ENCODE results near the gene TASOR.
"Not testable (repeated sequence)": the region's sequence is repeated elsewhere in the genome, so short reads cannot be mapped to it uniquely, and the experiment has no call there.

TASOR gene

GRCh38 chr3:56683122-56683817 is at the start of gene TASOR:
TSS of gene TASOR (minus strand) at chr3:56683265. CDS start at chr3:56683006, 259 bp downstream.
- no peak for TF ChIP-seq CTCF (conservative IDR thresholded peaks at IDR 0.05; ENCODE audit: low read depth, low read length)
- DNase-seq (ENCODE audit: low read depth) = peak; percentile 11
- H3K4me3 ChIP-seq (ENCODE audit: low read length) = peak within 1 kb of the TSS; percentile 79

DNA sequence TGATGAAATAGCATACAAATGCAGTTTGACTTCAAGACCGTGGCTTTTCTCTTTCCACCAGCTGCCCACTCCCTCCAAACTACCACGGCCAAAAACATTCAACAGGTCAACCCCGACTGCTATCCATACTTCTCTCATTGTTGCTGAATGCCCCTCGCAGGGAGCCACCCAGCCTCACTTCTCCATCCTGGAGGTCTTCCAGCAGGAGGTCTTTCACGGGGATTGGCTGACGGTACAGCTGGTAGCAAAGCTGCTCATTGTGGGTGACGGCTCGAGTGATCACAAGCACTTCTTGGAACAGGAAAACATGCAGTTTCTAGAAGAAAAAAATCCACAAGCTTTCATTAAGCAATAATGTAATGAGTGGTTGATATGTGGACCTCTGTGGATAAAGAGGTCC is 49.0 kb upstream of the TASOR start:
- no peak for TF ChIP-seq CTCF (conservative IDR thresholded peaks at IDR 0.05; ENCODE audit: low read depth, low read length)

GRCh38 chr3:56725175-56725574 is 42.1 kb upstream of the TASOR start:
- no peak overlapping the region for H3K4me3 ChIP-seq (ENCODE audit: low read length)
- no peak for TF ChIP-seq CTCF (conservative IDR thresholded peaks at IDR 0.05; ENCODE audit: low read depth, low read length)
- no peak for DNase-seq (ENCODE audit: low read depth)

More for the DNA sequence above, 49.0 kb upstream of the TASOR start:
- no peak for DNase-seq (ENCODE audit: low read depth)
- no peak overlapping the region for H3K4me3 ChIP-seq (ENCODE audit: low read length)

DNA sequence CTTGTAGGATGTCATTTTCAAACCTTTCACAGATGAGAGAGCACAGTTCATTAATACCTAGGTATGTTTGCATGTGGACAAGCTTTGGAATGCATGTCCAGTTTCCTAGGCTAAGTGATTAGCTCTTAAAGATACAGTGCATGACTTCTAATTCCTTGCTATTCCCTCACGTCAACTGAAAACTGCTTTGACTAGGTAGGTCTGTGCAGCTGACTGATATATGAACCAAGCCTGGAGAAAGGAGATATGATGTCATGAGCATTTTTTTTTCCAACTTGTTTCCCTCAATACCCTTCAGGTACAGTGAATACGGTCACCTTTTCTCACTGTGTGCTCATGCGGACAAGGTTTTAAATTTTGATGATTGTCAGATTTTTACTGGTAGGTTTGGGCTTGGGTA is 41.6 kb upstream of the TASOR start:
- DNase-seq (ENCODE audit: low read depth) = peak; percentile 26
- no peak for TF ChIP-seq CTCF (conservative IDR thresholded peaks at IDR 0.05; ENCODE audit: low read depth, low read length)

GRCh38 chr3:56720849-56721248 is 37.8 kb upstream of the TASOR start:
- TF ChIP-seq CTCF (conservative IDR thresholded peaks at IDR 0.05; ENCODE audit: low read depth, low read length) = no peak
- no peak for DNase-seq (ENCODE audit: low read depth)
- H3K4me3 ChIP-seq (ENCODE audit: low read length) = no peak overlapping the region

More for the DNA sequence above, 41.6 kb upstream of the TASOR start:
- H3K4me3 ChIP-seq (ENCODE audit: low read length) = no peak overlapping the region

DNA sequence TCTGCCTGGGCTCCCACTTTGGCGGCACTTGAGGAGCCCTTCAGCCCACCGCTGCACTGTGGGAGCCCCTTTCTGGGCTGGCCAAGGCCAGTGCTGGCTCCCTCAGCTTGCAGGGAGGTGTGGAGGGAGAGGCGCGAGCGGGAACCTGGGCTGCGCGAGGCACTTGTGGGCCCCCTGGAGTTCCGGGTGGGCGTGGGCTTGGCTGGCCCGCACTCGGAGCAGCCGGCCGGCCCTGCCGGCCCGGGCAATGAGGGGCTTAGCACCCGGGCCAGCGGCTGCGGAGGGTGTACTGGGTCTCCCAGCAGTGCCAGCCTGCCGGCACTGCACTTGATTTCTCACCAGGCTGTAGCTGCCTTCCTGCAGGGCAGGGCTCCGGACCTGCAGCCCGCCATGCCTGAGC is 35.7 kb upstream of the TASOR start:
- DNase-seq (ENCODE audit: low read depth); H3K4me3 ChIP-seq (ENCODE audit: low read length): not testable (repeated sequence)

GRCh38 chr3:56711344-56711743 is 28.3 kb upstream of the TASOR start:
- no peak for DNase-seq (ENCODE audit: low read depth)
- no peak overlapping the region for H3K4me3 ChIP-seq (ENCODE audit: low read length)
- TF ChIP-seq CTCF (conservative IDR thresholded peaks at IDR 0.05; ENCODE audit: low read depth, low read length) = no peak

- H3K4me3 ChIP-seq (ENCODE audit: low read length); DNase-seq (ENCODE audit: low read depth): not testable (repeated sequence)
Measured at GRCh38 chr3:56707412-56707811, 24.3 kb upstream of the TASOR start.
